HEK293 (cell line): ENCODE results near the gene CACNG1.

Source experiments
- CTCF ChIA-PET: fragments of 350-600 bp; formaldehyde crosslinking; extraction: SDS; loops from one replicate; lab custom pipeline; 2021; ENCODE audit warnings: antibody characterized with exemption; lab: Yijun Ruan, JAX
- POLR2A ChIA-PET: fragments of 300-600 bp; formaldehyde crosslinking; extraction: SDS; loops from one replicate; lab custom pipeline; 2020; ENCODE audit warnings: antibody characterized with exemption, inconsistent platforms; lab: Yijun Ruan, JAX
- H3K27ac ChIP-seq: fragments of 200-500 bp; sonication (Bioruptor generic); 2 replicates; pipeline ENCODE4 v1.5.1; 2014; ENCODE audit warnings: low read depth, low read length, control low read depth, inconsistent platforms; ENCODE audit errors: extremely low read depth
- H3K36me3 ChIP-seq, 2 experiments: fragments of 200-500 bp in 1 of 2; sonication (Bioruptor generic) in 1 of 2; 1 replicate in 1 of 2; 2 replicates in 1 of 2; pipeline ENCODE4 v1.5.1; 2014 to 2017; ENCODE audit warnings: inconsistent platforms in 2 of 2, low read length in 2 of 2; ENCODE audit not compliant: control insufficient read depth in 2 of 2, insufficient read depth in 1 of 2
- H3K4me1 ChIP-seq: fragments of 200-500 bp; sonication (Bioruptor generic); 2 replicates; pipeline ENCODE4 v1.5.1; 2014; ENCODE audit warnings: mild to moderate bottlenecking, low read length, inconsistent platforms; ENCODE audit not compliant: control insufficient read depth, insufficient read depth
- H3K4me3 ChIP-seq: 2 replicates; pipeline ENCODE4 v1.5.1; 2011; ENCODE audit warnings: low read depth, mild to moderate bottlenecking, control low read depth, low read length, moderate library complexity
- H3K9me3 ChIP-seq: fragments of 200-500 bp; sonication (Bioruptor generic); 2 replicates; pipeline ENCODE4 v1.5.1; 2014; ENCODE audit warnings: low read depth, low read length, inconsistent platforms; ENCODE audit not compliant: control insufficient read depth, insufficient read depth
- EGR2 ChIP-seq: fragments of 450-650 bp; formaldehyde crosslinking; IDR thresholded peaks from 2 replicates; pipeline ENCODE4 v1.5.1; 2016; ENCODE audit warnings: low read depth, missing biosample characterization, missing genetic modification characterization
- FEZF1 ChIP-seq: fragments of 450-650 bp; formaldehyde crosslinking; IDR thresholded peaks from 2 replicates; pipeline ENCODE4 v1.5.1; 2016; ENCODE audit warnings: missing biosample characterization, missing genetic modification characterization
- PATZ1 ChIP-seq: fragments of 450-650 bp; formaldehyde crosslinking; IDR thresholded peaks from 2 replicates; pipeline ENCODE4 v1.5.1; 2016; ENCODE audit warnings: missing biosample characterization, missing genetic modification characterization
- ZNF121 ChIP-seq: fragments of 450-650 bp; formaldehyde crosslinking; IDR thresholded peaks from 2 replicates; pipeline ENCODE4 v1.5.1; 2016; ENCODE audit warnings: missing biosample characterization, missing genetic modification characterization
- ZNF37A ChIP-seq: fragments of 450-650 bp; IDR thresholded peaks from 2 replicates; pipeline ENCODE4 v1.5.1; 2018; ENCODE audit warnings: missing biosample characterization, missing genetic modification characterization
- ZNF391 ChIP-seq: fragments of 450-650 bp; formaldehyde crosslinking; IDR thresholded peaks from 2 replicates; pipeline ENCODE4 v1.5.1; 2016; ENCODE audit warnings: low read depth, missing biosample characterization, missing genetic modification characterization, borderline replicate concordance
- ZNF549 ChIP-seq: fragments of 450-650 bp; IDR thresholded peaks from 2 replicates; pipeline ENCODE4 v1.5.1; 2018; ENCODE audit warnings: missing biosample characterization, missing genetic modification characterization, mild to moderate bottlenecking, inconsistent platforms, moderate library complexity
- ZNF596 ChIP-seq: fragments of 450-650 bp; IDR thresholded peaks from 2 replicates; pipeline ENCODE4 v1.5.0; 2018; ENCODE audit warnings: missing biosample characterization, mild to moderate bottlenecking, missing genetic modification characterization, moderate library complexity
- ZNF600 ChIP-seq: fragments of 450-650 bp; formaldehyde crosslinking; IDR thresholded peaks from 2 replicates; pipeline ENCODE4 v1.5.1; 2016; ENCODE audit warnings: missing biosample characterization, missing genetic modification characterization
- ZNF664 ChIP-seq: fragments of 450-650 bp; formaldehyde crosslinking; IDR thresholded peaks from 2 replicates; pipeline ENCODE4 v1.5.1; 2016; ENCODE audit warnings: missing biosample characterization, missing genetic modification characterization
- ZNF837 ChIP-seq: fragments of 450-650 bp; formaldehyde crosslinking; IDR thresholded peaks from 2 replicates; pipeline ENCODE4 v1.5.1; 2016; ENCODE audit warnings: missing biosample characterization, missing genetic modification characterization
- ZSCAN23 ChIP-seq: fragments of 450-650 bp; formaldehyde crosslinking; IDR thresholded peaks from 2 replicates; pipeline ENCODE4 v1.5.1; 2016; ENCODE audit warnings: missing biosample characterization, missing genetic modification characterization
- ZSCAN4 ChIP-seq: fragments of 450-650 bp; formaldehyde crosslinking; IDR thresholded peaks from 2 replicates; pipeline ENCODE4 v1.5.1; 2017; ENCODE audit warnings: missing biosample characterization, missing genetic modification characterization
- ZSCAN5A ChIP-seq: fragments of 450-650 bp; formaldehyde crosslinking; IDR thresholded peaks from 2 replicates; pipeline ENCODE4 v1.5.1; 2016; ENCODE audit warnings: missing biosample characterization, missing genetic modification characterization
- TF ChIP-seq, protein P1 (sequence below): fragments of 450-650 bp; formaldehyde crosslinking; IDR thresholded peaks from 2 replicates; pipeline ENCODE4 v1.5.1; 2016; ENCODE audit warnings: missing biosample characterization, missing genetic modification characterization
- TF ChIP-seq, protein P2 (sequence below): fragments of 450-650 bp; formaldehyde crosslinking; IDR thresholded peaks from 2 replicates; pipeline ENCODE4 v1.5.1; 2016; ENCODE audit warnings: missing biosample characterization, missing genetic modification characterization

The CACNG1 gene

DNA sequence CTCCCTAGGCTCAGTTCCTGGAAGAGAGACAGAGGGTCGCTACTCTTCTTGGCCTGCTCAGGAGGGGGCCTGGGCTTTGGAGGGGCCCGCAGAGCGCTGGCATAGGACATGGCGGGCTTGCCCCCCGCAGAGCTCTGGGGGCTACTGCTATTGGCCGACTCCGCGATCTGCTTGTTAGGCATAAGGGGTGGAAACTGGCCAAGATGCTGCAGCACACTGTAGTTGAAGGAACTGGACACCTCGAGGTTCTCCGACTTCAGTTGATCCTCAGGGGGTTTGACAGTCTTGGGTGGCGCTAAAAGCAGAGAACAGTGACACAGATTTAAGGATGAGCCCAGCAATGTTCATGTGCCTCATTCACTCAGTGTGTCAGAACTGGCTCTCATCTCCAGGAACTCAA is 33.9 kb downstream of the CACNG1 start (continued):
- TF ChIP-seq ZSCAN5A (tag by site-specific recombination) (no peak), ZNF549 (tag by site-specific recombination) (no peak), EGR2 (no peak), PATZ1 (tag by site-specific recombination) (no peak), ZNF121 (no peak)
- TF ChIP-seq, protein P1, sequence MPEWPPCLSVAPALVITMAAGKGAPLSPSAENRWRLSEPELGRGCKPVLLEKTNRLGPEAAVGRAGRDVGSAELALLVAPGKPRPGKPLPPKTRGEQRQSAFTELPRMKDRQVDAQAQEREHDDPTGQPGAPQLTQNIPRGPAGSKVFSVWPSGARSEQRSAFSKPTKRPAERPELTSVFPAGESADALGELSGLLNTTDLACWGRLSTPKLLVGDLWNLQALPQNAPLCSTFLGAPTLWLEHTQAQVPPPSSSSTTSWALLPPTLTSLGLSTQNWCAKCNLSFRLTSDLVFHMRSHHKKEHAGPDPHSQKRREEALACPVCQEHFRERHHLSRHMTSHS (tag by site-specific recombination): no peak

DNA sequence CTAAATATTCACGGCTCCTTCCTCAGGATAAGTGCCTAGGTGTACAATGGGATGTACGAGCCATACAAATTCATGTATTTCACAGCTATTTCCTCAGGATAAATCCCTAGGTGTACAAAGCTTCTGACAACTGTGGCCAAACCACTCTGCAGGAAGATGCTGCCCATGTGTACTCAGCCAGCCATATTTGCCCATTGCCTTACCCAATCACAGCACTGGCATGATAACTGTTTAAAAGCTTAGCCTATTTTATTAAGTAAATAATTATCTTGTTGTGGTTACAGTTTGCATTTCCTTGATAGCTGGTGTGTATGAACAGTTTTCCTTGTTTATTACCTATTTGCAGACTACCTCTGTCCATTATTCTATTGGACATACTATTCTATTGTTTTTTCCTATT is 35.1 kb downstream of the CACNG1 start:
- Histone ChIP-seq H3K9me3 (no peaks in the 10 kb centered on the region), H3K36me3 (peaks cover 17 to 36% of the 10 kb centered on the region in 2 experiments), H3K4me1 (no peaks in the 10 kb centered on the region), H3K27ac (no peak overlapping the region), H3K4me3 (no peak overlapping the region)
- POLR2A ChIA-PET: no interaction called here
- TF ChIP-seq ZSCAN4 (tag by site-specific recombination) (no peak), ZNF837 (tag by site-specific recombination) (no peak), ZNF600 (tag by site-specific recombination) (no peak), ZNF37A (tag by site-specific recombination) (no peak), ZSCAN23 (no peak), ZNF596 (no peak), FEZF1 (tag by site-specific recombination) (no peak)
- TF ChIP-seq, protein P2, sequence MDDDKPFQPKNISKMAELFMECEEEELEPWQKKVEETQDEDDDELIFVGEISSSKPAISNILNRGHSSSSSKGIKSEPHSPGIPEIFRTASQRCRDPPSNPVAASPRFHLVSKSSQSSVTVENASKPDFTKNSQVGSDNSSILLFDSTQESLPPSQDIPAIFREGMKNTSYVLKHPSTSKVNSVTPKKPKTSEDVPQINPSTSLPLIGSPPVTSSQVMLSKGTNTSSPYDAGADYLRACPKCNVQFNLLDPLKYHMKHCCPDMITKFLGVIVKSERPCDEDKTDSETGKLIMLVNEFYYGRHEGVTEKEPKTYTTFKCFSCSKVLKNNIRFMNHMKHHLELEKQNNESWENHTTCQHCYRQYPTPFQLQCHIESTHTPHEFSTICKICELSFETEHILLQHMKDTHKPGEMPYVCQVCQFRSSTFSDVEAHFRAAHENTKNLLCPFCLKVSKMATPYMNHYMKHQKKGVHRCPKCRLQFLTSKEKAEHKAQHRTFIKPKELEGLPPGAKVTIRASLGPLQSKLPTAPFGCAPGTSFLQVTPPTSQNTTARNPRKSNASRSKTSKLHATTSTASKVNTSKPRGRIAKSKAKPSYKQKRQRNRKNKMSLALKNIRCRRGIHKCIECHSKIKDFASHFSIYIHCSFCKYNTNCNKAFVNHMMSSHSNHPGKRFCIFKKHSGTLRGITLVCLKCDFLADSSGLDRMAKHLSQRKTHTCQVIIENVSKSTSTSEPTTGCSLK (tag by site-specific recombination): no peak
- CTCF ChIA-PET: no interaction called here

- Histone ChIP-seq H3K9me3 (no peaks in the 10 kb centered on the region), H3K27ac (no peak overlapping the region), H3K4me1 (no peaks in the 10 kb centered on the region), H3K36me3 (peaks cover 17 to 43% of the 10 kb centered on the region in 2 experiments), H3K4me3 (no peak overlapping the region)
- ChIA-PET POLR2A (no interaction called here), CTCF (interaction anchor here (0.6 to 2.1 kb wide), 4 partner anchors 11 to 367 kb away, joined by 3 to 5 read pairs (median 4); no protein-coding TSS in a partner anchor)
- TF ChIP-seq ZNF391 (tag by site-specific recombination) (no peak), ZNF664 (tag by site-specific recombination) (0 out of 2 replicates have a peak, but pooled peaks have one; percentile 10)
Observed at GRCh38 chr17:67080804-67081203, 36.5 kb downstream of the CACNG1 start.
